GM19438 (cell line): ENCODE data around the gene HP1BP3.
"Not testable (repeated sequence)": the region's sequence is repeated elsewhere in the genome, so short reads cannot be mapped to it uniquely, and the experiment has no call there.

Experiments
- ATAC-seq: cut with Tn5 transposase; IDR thresholded peaks from one replicate; pipeline ENCODE4 v1.9.1; 2021; ENCODE audit warnings: low read depth; ENCODE audit not compliant: unreplicated experiment

Gene HP1BP3

GRCh38 chr1:20728371-20729154 lies 58.5 kb downstream of the HP1BP3 start:
- ATAC-seq: no peak

- no peak for ATAC-seq
Observed at GRCh38 chr1:20727746-20728316, 59.3 kb downstream of the HP1BP3 start.

- no peak for ATAC-seq
Observed at GRCh38 chr1:20726932-20727745, 60.0 kb downstream of the HP1BP3 start.

DNA sequence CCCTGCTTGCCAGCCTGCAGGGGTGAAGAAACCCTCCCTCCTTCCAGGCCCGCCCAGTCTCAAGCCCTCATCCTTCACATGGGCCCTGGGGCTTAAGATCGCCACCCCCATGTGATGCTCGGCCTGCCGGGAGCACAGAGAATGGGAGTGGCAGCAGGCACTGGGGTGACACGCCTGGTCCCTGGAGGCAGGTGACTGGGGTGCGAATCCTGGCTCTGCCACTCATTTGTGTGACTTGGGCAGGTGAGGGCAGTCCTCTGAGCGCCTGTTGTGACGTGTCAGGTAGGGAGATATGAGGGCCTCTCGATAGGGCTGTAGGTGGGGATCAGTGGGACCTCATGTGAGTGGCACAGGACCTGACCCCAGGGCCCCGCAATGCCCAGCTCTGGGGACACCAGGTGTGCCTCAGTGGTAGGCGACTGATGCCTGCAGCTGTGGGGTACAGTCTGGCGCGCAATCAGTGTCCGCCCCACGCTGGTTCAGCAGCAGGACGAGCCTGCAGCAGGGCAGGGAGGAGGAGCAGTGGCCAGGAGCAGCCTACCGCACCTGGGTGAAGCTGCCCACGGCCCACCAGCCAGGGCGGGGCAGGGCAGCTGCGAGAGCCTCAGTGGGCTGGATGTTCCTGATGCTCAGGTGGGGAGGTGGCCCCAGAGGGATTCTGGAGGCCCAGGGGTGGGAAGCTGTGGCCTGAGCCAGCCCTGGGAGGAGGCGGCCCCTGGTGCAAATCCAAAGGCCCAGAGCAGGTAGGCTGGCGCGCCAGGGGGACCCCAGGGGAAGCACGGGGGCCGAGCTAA lies 60.8 kb downstream of the HP1BP3 start:
- ATAC-seq: no peak

DNA sequence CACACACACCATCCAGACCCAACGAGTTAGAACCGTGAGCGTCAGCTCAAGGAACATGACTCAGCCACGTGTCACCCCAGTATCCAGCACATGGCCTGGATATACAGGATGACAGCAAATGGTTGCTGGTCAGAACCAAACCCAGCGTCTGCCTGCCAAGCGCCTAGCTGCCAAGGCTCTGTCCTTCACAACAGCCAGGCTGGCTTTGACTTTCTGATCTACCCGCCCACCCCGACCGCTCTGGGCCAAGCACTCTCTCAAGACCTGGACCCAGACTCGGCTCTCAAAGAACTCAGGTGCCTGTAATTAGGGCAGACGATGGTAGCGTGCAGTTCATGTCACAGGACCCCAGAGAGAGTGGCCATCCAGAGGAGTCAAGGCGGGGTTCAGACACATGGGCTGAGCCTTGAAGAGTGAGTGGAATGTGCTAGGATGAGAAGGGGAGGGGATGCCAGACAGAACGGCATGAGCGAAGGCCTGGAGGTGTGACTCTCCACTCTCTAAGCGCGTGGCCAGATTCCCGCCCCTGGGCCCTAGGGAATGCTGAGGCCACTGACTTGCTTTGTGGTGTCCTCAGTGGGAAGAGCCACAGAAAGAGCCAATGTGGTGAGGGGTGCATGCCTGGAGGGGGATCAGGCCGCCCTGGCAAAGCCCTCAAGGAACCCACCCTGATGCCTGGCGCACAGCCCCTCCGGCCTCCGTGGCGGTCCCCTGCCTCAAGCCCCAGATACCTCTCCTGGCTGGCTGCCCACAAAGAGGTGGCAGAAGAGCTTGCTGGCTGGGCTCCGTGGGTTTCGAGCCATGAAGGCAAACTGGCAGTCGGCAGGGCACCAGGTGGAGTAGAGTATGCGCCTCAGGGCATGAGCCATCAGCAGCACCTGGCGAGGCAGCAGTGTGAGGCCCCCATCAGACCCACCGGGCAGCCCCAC lies 61.7 kb downstream of the HP1BP3 start:
- no peak for ATAC-seq

DNA sequence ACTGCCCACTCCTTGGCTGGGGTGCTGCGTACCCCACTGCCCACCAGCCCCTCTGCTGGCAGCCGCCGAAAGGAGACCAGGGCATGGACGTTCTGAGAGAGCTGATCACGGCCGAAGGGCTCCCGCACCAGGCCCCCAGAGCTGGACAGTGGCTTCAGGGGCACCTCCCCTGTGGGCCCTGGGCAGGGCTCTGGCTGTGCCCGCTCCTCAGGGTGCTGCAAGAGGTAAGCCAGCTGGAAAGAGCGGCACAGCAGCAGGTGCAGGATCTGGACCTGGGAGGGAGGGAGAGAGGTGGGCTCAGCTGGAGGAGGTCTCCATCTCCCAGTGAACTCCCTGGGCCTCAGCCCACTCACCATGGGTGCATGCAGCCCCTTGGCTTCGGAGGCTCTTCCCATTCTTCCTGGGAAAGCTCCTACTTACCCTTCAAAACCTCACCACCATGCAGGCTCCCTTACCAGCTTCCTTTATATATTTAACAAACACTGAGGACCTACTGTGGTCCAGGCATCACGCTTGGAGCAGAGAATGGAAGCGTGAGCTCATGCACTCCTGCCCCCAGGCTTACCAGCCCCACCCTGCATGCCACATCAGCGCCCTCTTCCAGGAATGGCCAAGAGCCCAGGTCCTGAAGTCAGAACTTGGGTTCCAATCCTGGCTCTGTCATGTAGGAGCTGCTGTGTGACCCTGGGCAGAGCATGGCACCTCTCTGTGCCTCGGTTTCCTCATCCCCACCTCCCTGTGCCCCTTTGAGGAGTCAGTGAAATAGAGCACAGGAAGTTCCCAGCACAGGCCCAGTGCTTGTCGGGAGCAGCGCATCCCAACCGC lies 62.5 kb downstream of the HP1BP3 start:
- ATAC-seq: no peak

DNA sequence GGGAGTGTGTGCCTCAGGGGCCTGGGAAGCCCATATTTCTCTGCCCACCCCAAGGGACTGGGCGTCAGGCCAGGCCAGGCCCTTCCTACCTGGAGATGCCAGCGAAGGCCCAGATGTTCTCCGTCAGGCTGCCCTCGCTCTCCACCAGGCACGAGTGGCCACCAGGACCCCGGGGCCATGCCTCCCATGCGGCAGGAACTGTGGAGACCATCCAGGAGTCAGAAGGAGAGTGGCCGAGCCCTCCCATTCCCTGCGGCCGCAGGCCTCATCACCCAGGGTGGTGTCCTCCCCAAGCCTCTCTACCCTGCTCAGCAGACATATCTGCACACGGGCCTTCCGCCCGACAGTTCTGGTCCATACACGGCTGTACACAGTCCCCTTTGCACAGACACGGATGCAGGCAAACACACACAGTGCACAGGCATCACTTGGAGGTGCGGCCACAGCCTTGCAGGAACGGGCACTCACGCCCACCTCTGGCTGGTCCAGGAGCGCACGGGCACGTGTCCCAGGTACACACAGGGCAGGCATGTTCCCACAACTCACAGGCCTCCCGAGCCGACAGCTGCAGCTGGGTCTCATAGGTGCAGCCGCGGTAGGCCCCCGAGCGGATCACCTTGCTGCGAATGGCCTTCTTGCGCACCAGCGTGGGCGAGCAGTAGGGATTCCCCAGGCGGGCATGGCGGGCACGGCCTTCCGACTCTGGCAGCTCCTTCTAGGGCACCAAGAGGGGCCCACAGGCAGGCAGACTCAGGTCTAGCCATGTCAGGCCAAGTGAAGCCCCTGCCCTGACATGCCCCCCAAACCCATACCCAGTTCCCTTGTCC lies 63.4 kb downstream of the HP1BP3 start:
- ATAC-seq: no peak

DNA sequence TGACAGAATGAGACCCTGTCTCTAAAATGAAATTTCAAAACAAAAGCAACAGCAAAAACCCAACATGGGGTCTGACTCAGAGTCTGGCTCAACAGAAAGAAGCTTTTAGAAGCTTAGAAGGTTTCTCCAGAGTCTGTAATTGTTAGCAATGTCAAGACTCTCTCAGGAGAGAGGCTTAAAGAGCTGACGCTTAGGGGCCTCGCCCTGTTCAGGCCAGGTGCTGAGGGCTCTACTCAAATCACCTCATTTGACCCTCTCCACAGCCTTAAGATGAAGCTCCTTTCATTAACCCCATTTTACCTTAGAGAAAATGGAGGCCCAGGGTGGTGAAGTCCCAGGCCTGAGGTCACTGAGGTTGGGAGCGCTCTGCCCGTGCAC lies 64.0 kb downstream of the HP1BP3 start:
- ATAC-seq: no peak

DNA sequence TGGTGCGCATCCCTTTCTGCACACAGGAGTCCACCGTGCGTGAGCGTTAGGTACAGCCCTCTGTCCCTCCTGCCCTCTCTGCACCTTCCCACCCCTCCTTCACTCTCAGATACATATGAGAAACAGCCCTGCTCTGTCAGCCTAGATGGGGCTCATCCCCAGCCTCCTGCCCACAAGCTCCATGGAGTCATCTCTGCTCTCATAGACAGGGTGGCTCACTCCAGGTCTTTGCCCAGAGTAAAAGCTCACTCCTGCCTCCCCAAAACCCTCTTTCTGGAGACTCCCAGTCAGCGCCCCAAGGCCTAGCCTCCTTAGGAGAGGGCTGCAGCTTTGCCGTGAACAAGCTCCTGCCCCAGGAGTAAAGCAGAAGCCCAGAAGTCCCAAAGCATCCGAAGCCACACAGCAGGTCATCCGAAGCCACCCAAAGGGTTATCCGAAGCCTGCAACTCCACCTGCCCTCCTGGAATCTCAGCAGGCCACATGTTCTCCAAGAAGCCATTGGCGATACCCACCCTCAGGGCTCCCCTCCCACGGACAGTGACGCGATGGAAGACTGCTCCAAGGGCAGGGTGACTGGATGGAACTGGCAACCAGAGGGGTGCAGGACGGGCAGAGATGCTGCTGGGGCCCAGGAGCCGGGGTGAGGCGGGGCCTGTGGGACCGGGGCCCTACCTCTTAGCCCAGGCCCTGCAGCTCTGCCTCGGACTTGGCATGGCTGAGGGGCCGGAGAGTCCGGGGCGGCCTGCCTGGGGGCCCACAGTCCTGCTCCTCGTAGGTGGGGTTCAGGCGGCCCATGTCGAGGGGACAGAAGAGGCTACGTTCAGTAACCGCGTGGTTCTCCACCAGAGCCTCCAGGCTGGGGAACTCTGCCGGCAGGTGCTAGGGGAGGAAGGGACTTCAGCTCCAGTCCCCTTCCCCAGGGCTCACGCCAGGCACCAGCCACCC lies 65.7 kb downstream of the HP1BP3 start:
- ATAC-seq: no peak

DNA sequence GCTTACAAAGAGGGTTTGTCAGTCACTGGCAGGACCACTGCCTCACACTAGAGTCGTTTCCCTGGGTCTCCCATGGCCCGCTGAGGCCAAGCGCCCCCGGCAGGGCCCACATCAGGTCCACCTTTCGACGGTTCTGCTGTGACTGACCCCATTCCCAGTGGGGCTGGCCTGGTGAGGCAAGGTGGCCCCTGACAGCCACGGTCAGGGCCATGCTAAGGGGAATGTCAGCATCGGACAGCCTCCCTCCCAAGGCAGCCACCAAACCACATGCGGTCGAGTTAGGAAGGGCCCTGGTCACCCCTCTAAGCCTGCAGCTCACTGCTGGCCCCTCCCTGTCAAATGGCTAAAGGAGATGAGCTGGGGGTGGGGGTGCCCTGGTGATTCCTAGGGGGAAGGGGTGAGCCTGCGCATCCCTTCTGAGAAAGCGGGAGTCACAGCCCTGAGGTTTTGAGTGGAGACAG lies 66.4 kb downstream of the HP1BP3 start:
- no peak for ATAC-seq

GRCh38 chr1:20719871-20720620 lies 67.1 kb downstream of the HP1BP3 start:
- no peak for ATAC-seq

DNA sequence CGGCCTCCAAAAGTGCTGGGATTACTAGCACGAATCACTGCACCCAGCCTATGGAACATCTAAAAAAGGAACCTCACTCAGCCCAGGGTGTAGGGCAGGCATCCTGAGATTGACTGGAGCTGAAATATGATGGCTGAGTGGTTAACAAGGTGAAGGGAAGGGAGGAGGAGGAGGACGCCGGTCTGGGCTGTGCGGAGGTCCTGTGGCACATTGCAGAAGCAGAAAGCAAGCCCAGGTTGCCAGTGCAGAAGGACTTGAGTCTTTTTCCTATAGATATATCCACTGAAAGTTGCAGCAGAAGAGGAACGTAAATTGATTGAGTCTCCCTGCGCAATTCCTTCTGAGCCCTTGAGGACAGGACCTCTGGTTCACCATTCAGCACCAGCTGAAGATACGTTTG lies 67.8 kb downstream of the HP1BP3 start:
- no peak for ATAC-seq

GRCh38 chr1:20718343-20718882 lies 68.7 kb downstream of the HP1BP3 start:
- not testable (repeated sequence) for ATAC-seq

GRCh38 chr1:20717452-20718342 lies 69.4 kb downstream of the HP1BP3 start, which contains the start of gene KIF17:
TSS of gene KIF17 (minus strand) at chr1:20718007. CDS start at chr1:20717706, 301 bp downstream.
- ATAC-seq: no peak

DNA sequence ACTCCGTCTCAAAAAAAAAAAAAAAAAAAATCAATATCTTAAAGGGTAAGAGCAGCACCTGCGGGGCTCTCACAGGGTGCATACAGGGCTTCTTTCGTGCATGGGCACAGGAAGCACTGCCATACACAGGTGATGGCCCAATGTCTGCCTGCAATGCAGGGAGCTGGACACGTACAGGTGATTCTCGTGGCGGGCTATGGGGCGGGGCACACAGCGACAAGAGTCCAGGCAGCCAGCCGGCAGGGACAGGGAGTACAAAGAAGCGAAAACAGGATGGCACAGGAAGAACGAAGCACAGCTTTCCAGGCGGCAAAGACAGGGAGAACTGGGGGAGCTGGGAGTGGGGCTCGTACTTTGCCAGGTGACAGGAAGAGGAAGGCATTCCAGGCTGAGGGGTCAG lies 70.9 kb downstream of the HP1BP3 start:
- no peak for ATAC-seq
